SK-N-SH (cell line): ENCODE measurements around the gene BTN1A1. TPM values are rescaled to one million over a fixed set of nuclear protein-coding genes. Genes with fewer than 3 reads are reported as not detected.

ENCODE experiments used
- CTCF ChIA-PET: fragments of 300-600, 350-600 bp; formaldehyde crosslinking; extraction: SDS; loops from one replicate; lab custom pipeline; 2021; lab: Yijun Ruan, JAX
- POLR2A ChIA-PET: fragments of 350-600 bp; sonication (Branson Sonifier 250); formaldehyde crosslinking; extraction: SDS; loops from one replicate; lab custom pipeline; 2020; ENCODE audit warnings: antibody characterized with exemption, inconsistent platforms; lab: Yijun Ruan, JAX
- DNase-seq: peaks from one replicate; pipeline ENCODE4 v3.0.0; 2012
- H2AFZ ChIP-seq: fragments of 200-600 bp; sonication (generic); 2 replicates; pipeline ENCODE4 v1.8.1; 2016; ENCODE audit warnings: antibody characterized with exemption, mild to moderate bottlenecking, low read depth
- H3F3A ChIP-seq: fragments of 200-600 bp; sonication (generic); replicated peaks from 2 replicates; pipeline ENCODE3; 2016; ENCODE audit warnings: antibody characterized with exemption, mild to moderate bottlenecking; ENCODE audit not compliant: insufficient read depth
- H3K27ac ChIP-seq, 2 experiments: fragments of 200-500 bp in 1 of 2; fragments of 200-600 bp in 1 of 2; sonication (Bioruptor generic) in 1 of 2; sonication (generic), shearing (Covaris generic) in 1 of 2; 2 replicates each; pipeline versions ENCODE4 v1.5.1 to v1.6.1; 2014 to 2016; ENCODE audit warnings: low read depth in 2 of 2, inconsistent platforms in 1 of 2, low read length in 1 of 2, mild to moderate bottlenecking in 1 of 2, mixed read lengths in 1 of 2
- H3K27me3 ChIP-seq: fragments of 200-600 bp; sonication (generic), shearing (Covaris generic); 2 replicates; pipeline ENCODE4 v1.6.1; 2016; ENCODE audit warnings: mixed run types; ENCODE audit not compliant: insufficient read depth
- H3K36me3 ChIP-seq, 2 experiments: fragments of 200-500 bp in 1 of 2; fragments of 200-600 bp in 1 of 2; sonication (Bioruptor generic) in 1 of 2; sonication (generic) in 1 of 2; replicated peaks in 1 of 2; 2 replicates each; pipeline versions ENCODE3 to v1.5.1; 2014 to 2016; ENCODE audit warnings: low read length in 1 of 2, mild to moderate bottlenecking in 1 of 2; ENCODE audit not compliant: insufficient read depth in 2 of 2, control insufficient read depth in 1 of 2
- H3K4me1 ChIP-seq, 2 experiments: fragments of 200-500 bp in 1 of 2; fragments of 200-600 bp in 1 of 2; sonication (Bioruptor generic) in 1 of 2; sonication (generic), shearing (Covaris generic) in 1 of 2; 2 replicates each; pipeline versions ENCODE4 v1.5.1 to v1.6.1; 2014 to 2016; ENCODE audit warnings: low read depth in 1 of 2, low read length in 1 of 2, mixed run types in 1 of 2; ENCODE audit not compliant: insufficient read depth in 2 of 2, control insufficient read depth in 1 of 2
- H3K4me2 ChIP-seq: fragments of 200-600 bp; sonication (generic), shearing (Covaris generic); 2 replicates; pipeline ENCODE4 v1.6.1; 2017; ENCODE audit warnings: mixed run types
- H3K4me3 ChIP-seq, 2 experiments: fragments of 200-500 bp in 1 of 2; fragments of 200-600 bp in 1 of 2; sonication (Bioruptor generic) in 1 of 2; sonication (generic), shearing (Covaris generic) in 1 of 2; 2 replicates each; pipeline versions ENCODE4 v1.5.1 to v1.8.1; 2014 to 2016; ENCODE audit warnings: low read depth in 2 of 2, inconsistent platforms in 1 of 2, low read length in 1 of 2, mild to moderate bottlenecking in 1 of 2, mixed read lengths in 1 of 2, moderate library complexity in 1 of 2
- H3K79me2 ChIP-seq: fragments of 200-600 bp; sonication (generic); 2 replicates; pipeline ENCODE4 v1.8.1; 2017; ENCODE audit warnings: mild to moderate bottlenecking; ENCODE audit not compliant: insufficient read depth
- H3K9ac ChIP-seq: fragments of 200-600 bp; sonication (generic); 2 replicates; pipeline ENCODE4 v1.6.1; 2017; ENCODE audit warnings: mixed run types
- H3K9me2 ChIP-seq: fragments of 200-600 bp; sonication (generic); 2 replicates; pipeline ENCODE4 v1.6.1; 2017; ENCODE audit warnings: mixed run types
- H3K9me3 ChIP-seq: fragments of 200-600 bp; sonication (generic); 2 replicates; pipeline ENCODE4 v1.6.1; 2017; ENCODE audit warnings: mixed run types, mild to moderate bottlenecking, moderate library complexity
- H4K20me1 ChIP-seq: fragments of 200-600 bp; sonication (generic); 2 replicates; pipeline ENCODE4 v1.6.1; 2017; ENCODE audit warnings: mild to moderate bottlenecking, mixed run types; ENCODE audit not compliant: insufficient read depth
- CHD2 ChIP-seq: fragments of 150-350 bp; IDR thresholded peaks from 2 replicates; pipeline ENCODE4 v1.6.1; 2018; ENCODE audit warnings: low read length; ENCODE audit not compliant: partially characterized antibody
- FOSL2 ChIP-seq: IDR thresholded peaks from 2 replicates; pipeline ENCODE4 v1.4.0; 2012; ENCODE audit warnings: low read depth, mild to moderate bottlenecking, moderate library complexity, borderline replicate concordance
- FOXJ3 ChIP-seq: sonication (generic); formaldehyde crosslinking; IDR thresholded peaks from 2 replicates; pipeline ENCODE4 v1.5.1; 2020; ENCODE audit warnings: mild to moderate bottlenecking, missing genetic modification reagents
- FOXM1 ChIP-seq: IDR thresholded peaks from 2 replicates; pipeline ENCODE4 v1.4.0; 2012; ENCODE audit warnings: low read depth, mild to moderate bottlenecking
- GABPA ChIP-seq: IDR thresholded peaks from 2 replicates; pipeline ENCODE4 v1.4.0; 2012; ENCODE audit warnings: low read depth, mild to moderate bottlenecking
- GATA2 ChIP-seq: sonication (generic); formaldehyde crosslinking; IDR thresholded peaks from 2 replicates; pipeline ENCODE4 v1.5.0; 2020; ENCODE audit warnings: mild to moderate bottlenecking, missing genetic modification reagents
- MEF2A ChIP-seq: IDR thresholded peaks from 2 replicates; pipeline ENCODE4 v1.4.0; 2012; ENCODE audit warnings: low read depth, borderline replicate concordance
- MXI1 ChIP-seq: IDR thresholded peaks from 2 replicates; pipeline ENCODE4 v1.6.1; 2012; ENCODE audit warnings: mild to moderate bottlenecking, low read depth, low read length, improper control_type of control experiment
- NFIC ChIP-seq: IDR thresholded peaks from 2 replicates; pipeline ENCODE4 v1.4.0; 2012; ENCODE audit warnings: borderline replicate concordance
- REST ChIP-seq: IDR thresholded peaks from 2 replicates; pipeline ENCODE4 v1.6.1; 2012; ENCODE audit warnings: mild to moderate bottlenecking, low read depth, low read length, moderate library complexity
- RXRA ChIP-seq: IDR thresholded peaks from 2 replicates; pipeline ENCODE4 v1.4.0; 2012; ENCODE audit warnings: low read depth, mild to moderate bottlenecking, borderline replicate concordance
- SIN3A ChIP-seq: IDR thresholded peaks from 2 replicates; pipeline ENCODE4 v1.6.1; 2012; ENCODE audit warnings: low read depth, mild to moderate bottlenecking, low read length, moderate library complexity, borderline replicate concordance
- SMC3 ChIP-seq: IDR thresholded peaks from 2 replicates; pipeline ENCODE4 v1.6.1; 2012; ENCODE audit warnings: low read depth, low read length, improper control_type of control experiment
- YY1 ChIP-seq: IDR thresholded peaks from 2 replicates; pipeline ENCODE4 v1.4.0; 2012; ENCODE audit warnings: low read depth, mild to moderate bottlenecking
- ZBTB33 ChIP-seq: IDR thresholded peaks from 2 replicates; pipeline ENCODE4 v1.4.0; 2012; ENCODE audit warnings: low read depth, borderline replicate concordance
- WGBS: methylation state at CpG from one replicate; pipeline ENCODE4 v1.1.6; 2017; ENCODE audit warnings: low lambda C conversion rate; 5-methylcytosine and 5-hydroxymethylcytosine counted together
- polyA plus RNA-seq, 3 experiments: library from polyadenylated mRNA; depleted of rRNA; stranded (reverse); fragments of >200 nt; gene quantifications; 2 replicates each; pipeline ENCODE4 v1.2.3, GENCODE V29; 2012
- TF ChIP-seq, protein P1 (sequence below): IDR thresholded peaks from 2 replicates; pipeline ENCODE4 v1.4.0; 2012; ENCODE audit warnings: low read depth
- TF ChIP-seq, protein P2 (sequence below): fragments of 150-350 bp; IDR thresholded peaks from 2 replicates; pipeline ENCODE4 v1.6.1; 2016; ENCODE audit warnings: mild to moderate bottlenecking, low read depth, low read length

Gene BTN1A1
- polyA plus RNA-seq, 1 of the 3 experiments (the other 2 are of a cell fraction): not detected

GRCh38 chr6:26494117-26494516 lies 6.0 kb upstream of the BTN1A1 start:
- H3K9me3 ChIP-seq: no peaks in the 10 kb centered on the region
- no peaks in the 10 kb centered on the region for H3K79me2 ChIP-seq
- no peaks in the 10 kb centered on the region for H4K20me1 ChIP-seq
- no peaks in the 10 kb centered on the region for H3K4me1 ChIP-seq
- no peaks in the 10 kb centered on the region for H3K36me3 ChIP-seq
- no peak overlapping the region for H3K9ac ChIP-seq
- H3K9me2 ChIP-seq: no peaks in the 10 kb centered on the region
- 87% methylated on average over 3 of the region's 3 CpGs for WGBS
- ChIA-PET CTCF (interaction anchor here (1.8 kb wide), 1 partner anchor 153 kb away, joined by 6 read pairs; no protein-coding TSS in a partner anchor), POLR2A (no interaction called here)
- no peak overlapping the region for H2AFZ ChIP-seq
- TF ChIP-seq RXRA: no peak
- TF ChIP-seq MEF2A: no peak
- TF ChIP-seq GABPA: no peak
- no peak for TF ChIP-seq ZBTB33
- no peak for TF ChIP-seq FOXM1
- TF ChIP-seq GATA2 (CRISPR knock-in tag): no peak
- no peak for TF ChIP-seq REST
- TF ChIP-seq, protein P1, sequence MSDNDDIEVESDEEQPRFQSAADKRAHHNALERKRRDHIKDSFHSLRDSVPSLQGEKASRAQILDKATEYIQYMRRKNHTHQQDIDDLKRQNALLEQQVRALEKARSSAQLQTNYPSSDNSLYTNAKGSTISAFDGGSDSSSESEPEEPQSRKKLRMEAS: no peak
- no peak for TF ChIP-seq MXI1
- no peak overlapping the region for H3K4me3 ChIP-seq
- H3K27ac ChIP-seq: no peak overlapping the region
- H3F3A ChIP-seq: no peaks in the 10 kb centered on the region
- no peak overlapping the region for H3K4me2 ChIP-seq
- DNase-seq: no peak
- peaks cover 5% of the 10 kb centered on the region; the same call in 1 of the 2 replicates for H3K27me3 ChIP-seq

- DNase-seq: no peak
- Histone ChIP-seq H3K9ac (no peak overlapping the region), H4K20me1 (no peaks in the 10 kb centered on the region), H3K4me3 (no peak overlapping the region), H3K27me3 (peaks cover 5% of the 10 kb centered on the region; the same call in 1 of the 2 replicates), H3K4me2 (no peak overlapping the region), H3K79me2 (no peaks in the 10 kb centered on the region), H2AFZ (no peak overlapping the region), H3F3A (no peaks in the 10 kb centered on the region), H3K36me3 (no peaks in the 10 kb centered on the region), H3K9me3 (no peaks in the 10 kb centered on the region), H3K27ac (no peak overlapping the region), H3K4me1 (no peaks in the 10 kb centered on the region), H3K9me2 (no peaks in the 10 kb centered on the region)
- CTCF ChIA-PET: interaction anchor here (1.1 to 2.1 kb wide), 3 partner anchors 154 to 649 kb away, joined by 4 to 6 read pairs (median 4); no protein-coding TSS in a partner anchor
- TF ChIP-seq RXRA: no peak
- TF ChIP-seq SIN3A: no peak
- no peak for TF ChIP-seq FOXM1
- TF ChIP-seq, protein P2, sequence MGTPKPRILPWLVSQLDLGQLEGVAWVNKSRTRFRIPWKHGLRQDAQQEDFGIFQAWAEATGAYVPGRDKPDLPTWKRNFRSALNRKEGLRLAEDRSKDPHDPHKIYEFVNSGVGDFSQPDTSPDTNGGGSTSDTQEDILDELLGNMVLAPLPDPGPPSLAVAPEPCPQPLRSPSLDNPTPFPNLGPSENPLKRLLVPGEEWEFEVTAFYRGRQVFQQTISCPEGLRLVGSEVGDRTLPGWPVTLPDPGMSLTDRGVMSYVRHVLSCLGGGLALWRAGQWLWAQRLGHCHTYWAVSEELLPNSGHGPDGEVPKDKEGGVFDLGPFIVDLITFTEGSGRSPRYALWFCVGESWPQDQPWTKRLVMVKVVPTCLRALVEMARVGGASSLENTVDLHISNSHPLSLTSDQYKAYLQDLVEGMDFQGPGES: no peak
- TF ChIP-seq NFIC: no peak
- TF ChIP-seq FOSL2: no peak
- no peak for TF ChIP-seq FOXJ3 (CRISPR knock-in tag)
- no peak for TF ChIP-seq YY1
- TF ChIP-seq CHD2: no peak
- no peak for TF ChIP-seq SMC3
- POLR2A ChIA-PET: no interaction called here
- WGBS: 23% methylated on average over 1 of the region's 1 CpG
Observed at GRCh38 chr6:26495281-26495680, 4.8 kb upstream of the BTN1A1 start.
